Amniotic stem cell (primary cell): ENCODE results near the gene PDXP.
A peak's percentile ranks its signal among the peaks of the same experiment; 100 is the strongest.
"Not testable (repeated sequence)": the region's sequence is repeated elsewhere in the genome, so short reads cannot be mapped to it uniquely, and the experiment has no call there.

ENCODE experiments used
- DNase-seq: peaks from one replicate; lab custom pipeline; 2025; lab: John Stamatoyannopoulos, UW

Gene PDXP, protein sequence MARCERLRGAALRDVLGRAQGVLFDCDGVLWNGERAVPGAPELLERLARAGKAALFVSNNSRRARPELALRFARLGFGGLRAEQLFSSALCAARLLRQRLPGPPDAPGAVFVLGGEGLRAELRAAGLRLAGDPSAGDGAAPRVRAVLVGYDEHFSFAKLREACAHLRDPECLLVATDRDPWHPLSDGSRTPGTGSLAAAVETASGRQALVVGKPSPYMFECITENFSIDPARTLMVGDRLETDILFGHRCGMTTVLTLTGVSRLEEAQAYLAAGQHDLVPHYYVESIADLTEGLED

DNA sequence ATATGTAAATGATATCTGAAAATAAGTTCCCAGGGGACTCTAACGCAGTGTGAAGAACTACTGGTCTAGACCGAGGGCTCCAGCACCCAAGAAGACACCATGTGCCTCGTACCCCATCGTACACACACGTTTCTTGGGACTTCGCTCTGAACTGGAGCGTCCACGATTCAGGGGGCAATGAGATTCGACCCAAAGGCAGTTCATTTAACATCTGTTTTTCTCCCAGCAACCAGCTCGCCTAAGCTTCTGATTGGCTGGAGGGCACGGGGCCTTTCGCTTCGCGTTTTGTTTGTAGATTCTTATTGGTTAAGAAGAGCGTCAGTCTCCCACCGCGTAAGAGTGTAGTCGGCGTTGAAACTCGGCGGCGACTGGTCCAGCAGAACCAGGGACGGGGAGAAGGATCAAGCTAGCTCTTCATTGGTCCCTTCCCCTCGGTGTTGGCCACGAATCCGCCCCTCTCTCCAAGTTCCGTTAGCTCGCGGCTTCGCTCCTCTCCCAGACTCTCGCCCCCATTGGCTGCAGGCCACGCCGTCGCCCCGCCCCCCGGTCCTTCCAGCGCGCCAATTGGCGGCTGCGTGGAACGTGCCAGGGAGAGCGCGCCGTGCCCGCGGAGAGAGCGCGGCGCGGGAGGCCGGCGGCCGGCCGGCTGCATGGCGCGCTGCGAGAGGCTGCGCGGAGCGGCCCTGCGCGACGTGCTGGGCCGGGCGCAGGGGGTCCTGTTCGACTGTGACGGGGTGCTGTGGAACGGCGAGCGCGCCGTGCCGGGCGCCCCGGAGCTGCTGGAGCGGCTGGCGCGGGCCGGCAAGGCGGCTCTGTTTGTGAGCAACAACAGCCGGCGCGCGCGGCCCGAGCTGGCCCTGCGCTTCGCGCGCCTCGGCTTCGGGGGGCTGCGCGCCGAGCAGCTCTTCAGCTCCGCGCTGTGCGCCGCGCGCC lies at the start of gene PDXP:
PDXP (plus strand) TSS at position 591 of the 933 bp plus-strand sequence; CDS start at position 651, 60 bp downstream.
- peak; percentile 99 for DNase-seq

DNA sequence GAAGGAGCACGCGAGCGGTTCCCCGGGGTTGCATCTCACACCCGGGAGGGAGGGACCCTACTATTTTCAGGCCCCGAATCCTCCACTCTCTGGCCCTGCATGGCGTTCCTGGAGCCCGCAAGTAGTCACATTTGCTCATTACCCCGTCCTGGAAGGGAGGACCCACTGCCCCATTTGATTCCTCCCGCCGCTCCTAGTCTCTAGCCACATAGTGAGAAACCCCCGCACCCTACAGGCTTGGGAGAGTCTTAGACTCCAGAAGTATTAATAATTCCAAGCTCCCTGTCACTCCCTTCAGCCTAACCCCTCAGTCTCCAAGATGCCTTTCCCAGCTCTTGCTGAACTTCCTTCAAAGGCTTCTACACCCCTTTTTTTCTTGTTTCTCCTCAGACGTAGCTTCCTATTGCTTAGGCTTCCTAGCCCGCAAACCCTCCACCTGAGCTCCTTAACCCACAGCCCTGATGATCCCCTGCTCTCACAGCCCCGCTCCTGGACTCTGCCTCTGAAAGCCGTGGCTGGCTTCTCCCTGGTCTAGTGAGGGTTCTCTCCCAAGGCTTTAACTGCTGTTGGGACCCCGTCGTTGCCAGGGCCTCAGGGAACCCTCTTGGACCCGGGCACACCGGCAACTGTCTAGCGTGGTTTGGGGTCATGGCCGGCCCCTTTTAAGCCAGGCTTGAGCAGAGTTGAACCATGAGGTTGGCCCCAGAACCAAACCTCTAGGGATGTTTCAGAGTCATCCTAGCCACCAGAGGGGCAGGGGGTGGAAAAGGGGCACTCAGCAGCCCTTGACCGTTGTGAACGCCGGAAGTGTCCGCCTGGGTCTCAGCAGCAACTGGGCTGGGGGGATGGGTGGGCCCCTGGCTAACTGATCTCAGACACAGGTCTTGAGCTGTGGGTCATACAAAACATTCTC lies 49.0 kb upstream of the PDXP start:
- DNase-seq = no peak

DNA sequence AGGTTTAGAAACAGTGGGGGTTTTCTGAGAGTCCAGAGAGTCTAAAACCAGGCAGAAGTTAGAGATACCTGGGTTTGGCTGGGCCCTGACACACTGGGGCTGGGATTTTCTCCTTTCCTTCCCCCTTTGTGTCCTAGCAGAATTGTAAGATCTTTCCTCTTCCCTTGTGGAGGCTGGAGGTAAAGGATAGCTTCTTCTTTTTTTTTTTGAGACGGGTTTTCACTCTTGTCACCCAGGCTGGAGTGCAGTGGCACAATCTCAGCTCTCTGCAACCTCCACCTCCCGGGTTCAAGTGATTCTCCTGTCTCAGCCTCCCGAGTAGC lies 48.4 kb upstream of the PDXP start:
- DNase-seq = not testable (repeated sequence)

DNA sequence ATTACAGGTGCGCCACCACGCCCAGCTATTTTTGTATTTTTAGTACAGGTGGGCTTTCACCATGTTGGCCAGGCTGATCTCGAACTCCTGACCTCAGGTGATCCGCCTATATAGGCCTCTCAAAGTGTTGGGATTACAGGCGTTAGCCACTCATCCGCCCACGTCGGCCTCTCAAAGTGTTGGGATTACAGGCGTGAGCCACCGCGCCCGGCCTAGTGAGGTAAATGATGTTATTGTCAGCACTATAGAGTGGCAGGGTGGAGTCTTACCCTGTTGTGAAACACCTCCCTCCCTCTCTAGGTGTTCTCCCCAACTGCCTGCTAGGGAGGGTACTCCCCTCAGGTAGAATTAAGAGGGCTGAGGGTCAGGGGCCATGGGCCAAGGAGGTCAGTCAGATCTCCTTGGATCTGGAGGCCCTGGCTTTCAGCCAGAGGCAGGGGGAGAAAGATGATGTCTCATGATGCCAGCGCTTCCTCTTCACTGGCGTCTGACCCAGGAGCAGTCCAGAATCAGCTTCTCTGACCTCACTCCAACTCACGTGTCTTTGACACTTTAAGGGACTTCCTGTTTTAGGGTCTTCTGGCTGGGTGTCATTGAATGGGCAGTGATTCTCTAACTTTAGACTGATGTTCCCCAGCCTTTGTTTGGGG lies 47.9 kb upstream of the PDXP start:
- no peak for DNase-seq

DNA sequence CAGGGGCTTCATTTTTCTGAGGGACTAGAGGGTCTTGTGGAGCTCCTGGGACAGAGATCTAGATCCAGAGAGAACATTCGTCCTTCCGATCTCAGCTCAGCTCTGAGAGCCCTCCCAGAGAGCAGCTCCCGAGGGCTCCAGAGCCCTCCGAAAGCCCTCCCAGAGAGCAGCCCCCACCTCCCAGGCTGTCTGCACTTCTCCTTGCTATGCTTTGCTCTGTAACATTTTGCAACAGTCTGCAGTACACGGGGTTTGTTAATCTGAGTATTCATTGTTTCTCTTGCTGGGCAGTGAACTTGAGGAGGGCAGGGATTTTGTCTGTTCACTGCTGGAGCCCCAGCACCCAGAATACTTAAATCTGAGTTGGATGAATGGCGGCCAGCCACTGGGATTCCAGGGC lies 47.3 kb upstream of the PDXP start:
- no peak for DNase-seq

DNA sequence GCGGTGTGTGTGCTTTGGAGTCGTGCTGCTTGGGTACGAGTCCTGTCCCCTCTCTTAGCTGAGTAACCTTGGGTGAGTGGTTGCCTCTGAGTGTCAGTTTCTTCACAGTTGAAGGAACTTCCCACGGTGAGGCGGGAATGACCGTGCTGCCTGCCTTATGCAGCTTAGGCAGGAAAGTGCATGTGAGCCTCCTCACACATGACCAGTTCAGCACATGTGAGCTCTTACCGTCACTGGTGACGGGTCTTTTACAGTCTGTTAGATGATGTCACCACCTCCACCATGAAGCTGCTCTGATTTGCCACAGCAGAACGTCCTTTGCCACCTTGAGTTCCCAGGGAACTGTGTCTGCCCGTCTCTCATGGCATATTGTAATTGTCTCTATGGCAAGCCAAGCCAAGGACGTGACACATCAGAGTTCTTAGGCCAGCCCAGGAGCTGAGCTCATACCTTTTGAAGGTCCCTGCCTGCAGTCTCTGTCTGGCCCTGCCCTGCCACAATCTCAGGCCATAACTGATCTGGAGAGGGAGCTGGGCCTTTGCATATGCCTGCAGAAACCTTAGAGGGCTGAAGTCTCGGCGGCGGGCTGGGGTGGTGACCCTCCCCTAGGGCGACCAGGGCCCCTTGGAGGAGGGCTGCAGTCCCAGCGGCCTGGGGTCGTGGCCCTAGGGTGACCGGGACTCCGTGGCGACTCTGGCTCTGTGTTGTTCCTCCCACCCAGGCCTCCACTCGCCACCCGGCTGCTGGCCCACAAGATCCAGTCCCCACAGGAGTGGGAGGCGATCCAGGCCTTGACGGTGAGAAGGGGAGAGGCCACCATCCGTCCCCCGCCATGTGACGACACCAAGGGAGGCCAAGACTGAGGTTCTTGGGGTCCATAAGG lies 42.1 kb upstream of the PDXP start:
- no peak for DNase-seq

DNA sequence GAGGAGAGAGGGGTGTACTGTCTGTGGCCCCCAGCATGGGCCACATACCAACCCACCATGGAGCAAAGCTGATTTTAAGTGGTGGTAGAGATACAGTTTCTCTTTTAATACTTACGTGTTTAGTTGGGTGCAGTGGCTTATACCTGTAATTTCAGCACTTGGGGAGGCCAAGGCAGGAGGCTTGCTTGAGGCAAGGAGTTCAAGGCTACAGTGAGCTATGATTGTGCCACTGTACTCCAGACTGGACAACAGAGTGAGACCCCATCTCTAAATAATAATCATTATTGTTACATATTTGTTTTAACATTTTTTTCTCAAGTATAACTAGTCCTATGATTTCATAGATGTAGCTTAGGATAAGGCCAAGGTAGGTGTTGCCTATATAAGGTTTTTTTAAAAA lies 41.1 kb upstream of the PDXP start:
- DNase-seq = no peak

DNA sequence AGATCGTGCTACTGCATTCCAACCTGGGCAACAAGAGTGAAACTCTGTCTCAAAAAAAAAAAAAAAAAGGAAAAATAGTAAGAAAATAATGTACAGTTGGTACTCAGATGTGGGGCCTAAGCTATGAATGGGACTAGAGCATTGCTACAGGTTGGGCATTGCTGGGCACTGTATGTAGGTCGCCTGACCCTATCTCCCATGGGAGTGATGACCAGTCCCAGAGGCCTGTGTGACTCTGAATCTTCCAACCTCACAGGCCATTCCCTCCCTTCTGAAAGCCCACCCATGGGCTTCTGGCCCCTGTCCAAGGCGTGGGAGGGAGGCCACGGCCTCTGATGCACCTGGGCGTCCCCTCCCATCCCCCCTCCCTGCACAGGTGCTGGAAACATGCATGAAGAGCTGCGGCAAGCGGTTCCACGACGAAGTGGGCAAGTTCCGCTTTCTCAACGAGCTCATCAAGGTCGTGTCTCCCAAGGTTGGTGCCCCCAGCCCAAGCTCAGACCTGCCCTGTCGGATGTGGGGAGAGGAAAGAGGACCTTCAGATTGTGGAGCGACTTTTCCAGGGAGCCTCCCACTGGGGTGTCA lies 40.4 kb upstream of the PDXP start:
- DNase-seq = no peak

DNA sequence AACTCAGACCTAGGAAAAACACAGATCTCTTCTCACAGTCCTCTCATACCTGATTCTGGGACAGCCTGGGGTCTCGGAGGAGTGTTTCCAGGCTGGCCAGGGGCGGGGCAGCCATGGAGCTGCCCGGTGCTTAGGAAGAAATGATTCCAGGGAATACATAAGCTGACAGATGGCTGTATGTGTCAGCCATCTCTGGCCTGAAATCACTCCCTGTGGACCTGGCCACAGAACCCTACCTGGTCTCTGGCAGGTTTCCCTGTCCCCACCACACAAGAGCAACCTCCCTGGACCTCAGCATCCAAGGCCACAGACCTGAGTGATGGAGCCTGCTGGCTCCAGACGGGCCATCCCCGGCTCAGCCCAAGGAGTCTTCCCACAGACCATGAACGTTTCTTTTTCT lies 39.8 kb upstream of the PDXP start:
- DNase-seq = no peak

DNA sequence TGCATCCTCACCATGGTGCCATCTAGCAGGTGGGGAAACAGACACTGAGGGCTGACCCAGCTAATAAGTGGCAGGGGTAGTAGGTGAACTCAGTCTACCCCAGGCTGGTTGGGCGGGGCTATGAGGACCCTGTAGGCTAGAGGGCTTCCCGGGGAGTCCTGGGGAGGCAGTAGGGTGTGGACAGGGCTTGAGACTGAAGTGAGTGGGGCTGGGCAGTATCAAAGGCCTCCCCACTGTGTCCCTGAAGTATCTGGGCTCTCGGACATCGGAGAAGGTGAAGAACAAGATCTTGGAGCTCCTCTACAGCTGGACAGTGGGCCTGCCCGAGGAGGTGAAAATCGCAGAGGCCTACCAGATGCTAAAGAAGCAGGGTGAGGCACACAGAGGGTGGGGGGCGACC lies 38.5 kb upstream of the PDXP start:
- DNase-seq = no peak

DNA sequence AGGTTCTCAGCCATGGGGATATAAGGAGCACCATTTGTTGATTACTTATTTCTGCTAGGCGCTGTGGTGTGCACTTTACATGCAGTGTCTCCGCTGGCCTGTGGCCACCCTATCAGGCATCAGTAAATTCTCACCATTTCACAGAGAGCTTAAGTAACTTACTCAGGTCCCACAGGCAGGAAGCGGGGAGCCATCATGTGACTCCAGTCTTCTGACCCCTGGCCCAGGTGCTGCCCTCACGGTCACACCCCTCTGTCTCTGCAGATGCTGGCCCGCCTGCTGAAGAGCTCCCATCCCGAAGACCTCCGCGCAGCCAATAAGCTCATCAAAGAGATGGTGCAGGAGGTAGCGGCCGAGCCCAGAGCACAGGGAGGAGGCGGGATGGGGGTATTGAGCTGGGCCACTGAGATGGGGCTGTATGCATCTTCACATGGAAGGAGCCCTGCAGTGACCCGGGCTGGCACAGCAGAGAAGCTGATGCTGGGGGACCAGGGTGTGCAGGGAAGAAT lies 37.1 kb upstream of the PDXP start:
- DNase-seq = no peak

DNA sequence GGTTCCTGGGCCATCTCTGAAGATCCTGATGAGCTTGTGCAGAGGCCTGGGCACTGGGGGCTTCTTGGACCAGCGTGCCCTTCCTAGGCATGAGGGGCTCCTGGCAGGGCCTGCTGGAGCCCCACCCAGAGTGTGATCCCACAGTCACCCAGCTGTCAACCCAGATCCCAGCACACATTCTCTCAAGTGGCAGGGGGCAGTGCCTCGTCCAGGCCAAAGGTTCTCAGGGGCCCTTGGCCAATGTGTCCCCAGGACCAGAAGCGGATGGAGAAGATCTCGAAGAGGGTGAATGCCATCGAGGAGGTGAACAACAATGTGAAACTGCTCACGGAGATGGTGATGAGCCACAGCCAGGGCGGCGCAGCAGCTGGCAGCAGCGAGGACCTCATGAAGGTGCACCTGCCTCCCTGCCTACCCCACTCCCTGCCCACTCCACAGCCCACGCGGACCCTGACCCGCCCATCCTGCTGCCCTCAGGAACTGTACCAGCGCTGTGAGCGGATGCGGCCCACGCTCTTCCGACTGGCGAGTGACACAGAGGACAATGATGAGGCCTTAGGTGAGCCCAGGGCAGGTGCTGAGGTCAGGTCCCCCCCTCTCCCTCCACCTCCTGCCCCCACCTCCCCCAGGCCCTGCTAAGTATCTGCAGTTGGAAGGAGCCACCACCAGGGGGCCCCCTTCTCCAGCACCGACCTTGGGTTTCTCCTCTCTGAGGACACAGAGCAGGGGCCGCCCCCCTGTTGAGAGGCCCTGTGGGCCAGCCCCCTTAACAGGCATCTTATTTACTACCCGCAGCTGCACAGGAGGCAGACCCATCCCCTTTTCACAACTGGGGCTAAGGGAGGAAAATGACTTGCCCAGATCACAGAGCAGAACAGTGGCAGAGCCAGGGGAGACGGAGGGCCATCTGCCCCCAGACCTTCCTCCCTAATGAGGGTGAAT lies 35.2 kb upstream of the PDXP start:
- DNase-seq = no peak

DNA sequence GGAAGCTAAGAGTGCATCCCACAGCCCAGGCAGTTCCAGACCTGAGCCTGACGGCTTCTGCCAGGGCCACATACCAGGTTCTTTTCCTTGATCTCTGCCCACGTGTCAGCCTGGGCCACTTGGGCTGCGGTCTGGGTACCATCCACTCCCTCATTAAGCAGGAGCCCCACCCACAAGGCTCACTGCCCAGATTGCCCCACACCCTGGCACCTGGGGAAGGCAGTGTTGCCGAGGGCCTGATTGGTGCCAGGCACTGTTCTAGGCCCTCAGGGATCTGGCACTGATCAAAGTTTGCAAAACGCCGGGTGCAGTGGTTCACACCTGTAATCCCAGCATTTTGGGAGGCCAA lies 34.5 kb upstream of the PDXP start:
- DNase-seq = no peak

DNA sequence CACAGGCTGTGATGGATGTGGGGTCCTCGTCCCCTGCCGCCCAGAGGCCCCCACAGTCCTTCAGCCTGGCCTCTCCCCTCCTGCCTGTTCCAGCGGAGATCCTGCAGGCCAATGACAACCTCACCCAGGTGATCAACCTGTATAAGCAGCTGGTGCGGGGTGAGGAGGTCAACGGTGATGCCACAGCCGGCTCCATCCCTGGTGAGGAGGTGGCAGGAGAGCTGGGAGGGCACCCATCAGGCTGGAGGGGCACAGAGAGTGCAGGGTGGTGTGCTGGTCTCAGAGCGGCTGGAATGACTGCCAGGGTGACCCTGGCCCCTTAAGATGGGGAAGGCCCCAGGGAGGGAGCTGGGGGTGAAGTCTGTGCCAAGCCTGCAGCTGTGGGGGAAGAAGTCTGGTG lies 33.6 kb upstream of the PDXP start:
- DNase-seq = no peak

DNA sequence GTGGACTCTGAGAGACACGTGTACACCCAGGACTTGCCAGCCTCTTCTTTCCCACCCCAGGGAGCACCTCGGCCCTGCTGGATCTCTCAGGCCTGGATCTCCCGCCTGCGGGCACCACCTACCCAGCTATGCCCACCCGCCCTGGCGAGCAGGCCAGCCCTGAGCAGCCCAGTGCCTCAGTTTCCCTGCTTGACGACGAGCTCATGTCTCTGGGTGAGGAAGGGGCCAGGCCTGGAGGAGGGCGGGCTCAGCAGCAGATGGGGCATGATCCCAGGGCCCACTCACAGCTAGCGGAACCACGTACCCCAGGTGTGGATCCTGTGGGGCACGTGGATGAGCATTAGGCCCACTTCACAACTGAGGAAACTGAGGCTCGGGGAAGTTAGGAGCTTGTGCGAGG lies 32.8 kb upstream of the PDXP start:
- DNase-seq = no peak

DNA sequence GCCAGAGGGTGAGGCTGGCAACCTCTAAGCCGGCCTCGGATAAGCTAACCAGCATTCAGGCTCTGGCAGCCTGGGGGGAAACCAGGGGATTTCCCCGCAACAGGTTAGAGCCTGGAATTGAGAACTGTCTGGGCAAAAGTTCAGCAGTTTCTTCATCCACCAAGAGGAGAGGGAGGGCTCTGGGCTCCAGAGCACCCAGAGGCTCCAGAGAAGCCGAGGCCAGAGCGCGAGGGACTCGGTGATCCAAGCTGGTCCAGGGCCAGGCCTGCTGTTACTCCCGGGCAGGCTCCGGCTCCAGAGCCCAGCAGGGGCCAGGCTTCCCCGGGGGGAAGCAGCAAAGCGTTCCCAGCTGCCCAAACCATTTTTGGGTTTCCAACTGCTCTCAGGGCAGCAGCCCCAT lies 32.4 kb upstream of the PDXP start:
- DNase-seq = no peak

DNA sequence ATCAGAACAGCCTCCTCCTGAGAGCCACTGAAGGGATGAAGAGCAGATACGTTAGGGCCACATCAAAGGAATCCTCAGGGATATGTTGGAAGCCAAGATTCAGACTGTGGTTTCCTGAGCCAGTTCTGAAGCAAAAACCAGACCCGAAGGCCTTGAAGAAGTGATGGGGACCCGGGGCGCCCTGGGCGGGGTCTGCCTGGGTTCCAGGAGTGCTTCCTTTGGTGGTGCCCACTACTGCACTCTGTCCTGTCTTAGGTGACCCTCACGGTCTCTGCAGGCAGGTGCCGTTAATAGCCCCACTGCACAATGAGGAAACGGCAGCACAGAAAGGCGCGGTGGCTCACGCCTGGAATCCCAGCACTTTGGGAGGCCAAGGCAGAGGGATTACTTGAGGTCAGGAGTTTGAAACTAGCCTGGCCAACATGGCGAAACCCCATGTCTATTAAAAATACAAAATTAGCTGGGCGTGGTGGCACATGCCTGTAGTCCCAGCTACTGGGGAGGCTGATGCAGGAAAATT lies 31.9 kb upstream of the PDXP start:
- no peak for DNase-seq

DNA sequence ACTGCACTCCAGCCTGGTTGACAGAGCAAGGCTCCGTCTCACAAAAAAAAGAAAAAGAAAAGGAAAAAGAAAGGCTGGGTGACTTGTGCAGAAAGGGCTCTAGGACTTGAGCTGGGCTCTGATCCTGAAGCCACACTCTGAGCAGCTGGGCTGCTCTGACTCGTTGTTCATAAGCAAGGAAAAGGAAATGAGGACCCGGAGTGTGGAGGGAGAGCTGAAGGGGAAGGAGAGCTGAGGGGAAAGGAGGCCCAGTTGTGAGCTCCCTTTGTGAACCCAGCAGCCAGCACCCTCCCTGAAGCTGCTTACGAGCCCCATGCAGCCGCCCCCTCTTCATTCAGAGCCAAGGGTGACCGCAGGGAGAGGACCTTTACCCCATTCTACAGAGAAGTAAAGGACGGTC lies 31.4 kb upstream of the PDXP start:
- DNase-seq = no peak

DNA sequence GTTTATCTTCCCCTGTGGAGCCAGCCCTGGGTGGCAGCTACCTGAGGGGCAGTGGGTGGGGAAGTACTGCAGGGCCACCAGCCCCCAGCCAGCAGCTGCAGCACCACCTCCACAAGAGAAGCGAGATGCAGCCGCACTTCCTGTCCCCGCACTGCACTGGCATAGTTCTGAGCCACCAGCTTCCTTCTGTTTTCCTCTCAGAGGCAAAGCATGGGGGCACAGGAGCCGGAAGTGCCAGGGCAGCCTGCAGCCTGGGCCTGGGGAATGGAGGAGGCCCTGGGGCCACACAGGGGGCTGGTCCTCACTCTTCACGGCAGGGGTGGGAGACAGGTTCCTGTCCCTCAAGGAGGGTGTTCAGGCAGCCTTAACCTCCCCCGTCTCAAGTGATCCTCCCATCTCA lies 31.0 kb upstream of the PDXP start:
- no peak for DNase-seq
